Measurements from ENCODE around the gene MED16.

MED16 gene

DNA sequence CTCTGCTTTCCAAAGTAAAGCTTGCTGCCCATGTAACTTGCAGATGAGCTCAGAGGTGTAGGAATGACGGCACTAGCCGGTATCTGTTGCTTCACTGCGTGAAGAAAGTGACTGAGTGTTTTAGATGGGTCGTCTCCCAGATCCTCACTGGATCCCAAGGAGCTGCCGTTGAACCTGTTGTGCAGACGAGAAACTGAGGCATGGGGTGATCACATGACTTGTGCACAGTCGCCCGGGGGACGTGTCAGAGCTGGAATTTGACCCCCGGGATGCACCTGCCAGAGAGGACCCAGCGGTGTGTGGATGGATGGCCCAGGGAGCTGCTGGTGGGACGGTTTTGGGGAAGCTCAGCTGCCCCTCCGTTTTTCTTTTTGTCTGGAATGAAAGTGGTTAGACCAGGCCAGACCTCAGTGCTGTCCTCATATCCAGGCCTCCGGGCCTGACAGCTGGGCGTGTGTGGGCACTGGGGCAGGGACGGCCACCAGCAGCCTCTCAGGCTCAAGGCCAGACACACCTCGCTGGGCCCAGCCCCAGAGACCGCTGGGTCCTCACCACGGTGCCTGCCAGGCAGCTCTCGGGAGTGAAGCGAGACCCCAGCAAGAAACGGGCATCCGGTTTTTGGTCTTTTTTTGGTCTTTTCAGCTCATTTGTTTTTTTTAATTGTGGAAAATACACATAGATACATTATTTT, 45.4 kb upstream of the MED16 start:
- Histone ChIP-seq H3K27ac (no peak overlapping the region), H3K4me3 (no peak overlapping the region)
- TF ChIP-seq, protein P1, sequence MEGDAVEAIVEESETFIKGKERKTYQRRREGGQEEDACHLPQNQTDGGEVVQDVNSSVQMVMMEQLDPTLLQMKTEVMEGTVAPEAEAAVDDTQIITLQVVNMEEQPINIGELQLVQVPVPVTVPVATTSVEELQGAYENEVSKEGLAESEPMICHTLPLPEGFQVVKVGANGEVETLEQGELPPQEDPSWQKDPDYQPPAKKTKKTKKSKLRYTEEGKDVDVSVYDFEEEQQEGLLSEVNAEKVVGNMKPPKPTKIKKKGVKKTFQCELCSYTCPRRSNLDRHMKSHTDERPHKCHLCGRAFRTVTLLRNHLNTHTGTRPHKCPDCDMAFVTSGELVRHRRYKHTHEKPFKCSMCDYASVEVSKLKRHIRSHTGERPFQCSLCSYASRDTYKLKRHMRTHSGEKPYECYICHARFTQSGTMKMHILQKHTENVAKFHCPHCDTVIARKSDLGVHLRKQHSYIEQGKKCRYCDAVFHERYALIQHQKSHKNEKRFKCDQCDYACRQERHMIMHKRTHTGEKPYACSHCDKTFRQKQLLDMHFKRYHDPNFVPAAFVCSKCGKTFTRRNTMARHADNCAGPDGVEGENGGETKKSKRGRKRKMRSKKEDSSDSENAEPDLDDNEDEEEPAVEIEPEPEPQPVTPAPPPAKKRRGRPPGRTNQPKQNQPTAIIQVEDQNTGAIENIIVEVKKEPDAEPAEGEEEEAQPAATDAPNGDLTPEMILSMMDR (IDR thresholded peaks at IDR 0.05): no peak
- no peak for DNase-seq (ENCODE audit: low spot score)

DNA sequence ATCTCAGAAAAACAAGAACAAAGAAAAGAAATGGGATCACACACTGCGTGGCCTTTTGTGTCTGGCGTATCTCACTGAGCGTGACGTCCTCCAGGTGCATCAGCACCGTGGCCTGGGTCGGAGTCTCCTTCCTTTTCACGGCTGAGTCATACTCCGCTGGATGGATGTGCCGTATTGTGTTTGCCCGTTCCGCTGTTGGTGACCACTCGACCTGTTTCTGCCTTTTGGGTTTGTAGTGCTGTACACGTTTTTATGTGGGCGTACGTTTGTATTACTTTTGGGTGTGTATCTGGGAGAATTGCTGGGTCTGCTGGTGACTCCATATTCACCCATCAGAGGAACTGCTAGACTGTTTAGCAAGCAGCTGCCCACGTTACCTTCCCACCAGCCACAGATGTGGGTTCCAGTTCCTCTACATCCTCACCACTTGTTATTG, 44.3 kb upstream of the MED16 start:
- TF ChIP-seq, protein P1 (IDR thresholded peaks at IDR 0.05): no peak
- Histone ChIP-seq H3K4me3 (no peak overlapping the region), H3K27ac (no peak overlapping the region)
- DNase-seq (ENCODE audit: low spot score): no peak

DNA sequence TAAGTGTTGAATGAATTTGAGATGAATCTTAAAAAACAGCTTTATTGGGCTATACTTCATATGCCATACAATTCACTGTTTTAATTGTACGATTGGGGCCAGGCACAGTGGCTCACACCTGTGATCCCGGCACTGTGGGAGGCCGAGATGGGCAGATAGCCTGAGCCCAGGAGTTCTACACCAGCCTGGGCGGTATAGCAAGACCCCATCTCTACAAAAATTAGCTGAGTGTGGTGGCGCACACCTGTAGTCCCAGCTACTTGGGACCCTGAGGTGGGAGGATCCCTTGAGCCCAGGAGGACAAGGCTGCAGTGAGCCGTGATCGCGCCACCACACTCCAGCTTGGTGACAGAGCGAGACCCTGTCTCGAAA, 43.2 kb upstream of the MED16 start:
- no peak overlapping the region for H3K27ac ChIP-seq
- H3K4me3 ChIP-seq: no peak overlapping the region
- TF ChIP-seq, protein P1 (IDR thresholded peaks at IDR 0.05): no peak
- no peak for DNase-seq (ENCODE audit: low spot score)

DNA sequence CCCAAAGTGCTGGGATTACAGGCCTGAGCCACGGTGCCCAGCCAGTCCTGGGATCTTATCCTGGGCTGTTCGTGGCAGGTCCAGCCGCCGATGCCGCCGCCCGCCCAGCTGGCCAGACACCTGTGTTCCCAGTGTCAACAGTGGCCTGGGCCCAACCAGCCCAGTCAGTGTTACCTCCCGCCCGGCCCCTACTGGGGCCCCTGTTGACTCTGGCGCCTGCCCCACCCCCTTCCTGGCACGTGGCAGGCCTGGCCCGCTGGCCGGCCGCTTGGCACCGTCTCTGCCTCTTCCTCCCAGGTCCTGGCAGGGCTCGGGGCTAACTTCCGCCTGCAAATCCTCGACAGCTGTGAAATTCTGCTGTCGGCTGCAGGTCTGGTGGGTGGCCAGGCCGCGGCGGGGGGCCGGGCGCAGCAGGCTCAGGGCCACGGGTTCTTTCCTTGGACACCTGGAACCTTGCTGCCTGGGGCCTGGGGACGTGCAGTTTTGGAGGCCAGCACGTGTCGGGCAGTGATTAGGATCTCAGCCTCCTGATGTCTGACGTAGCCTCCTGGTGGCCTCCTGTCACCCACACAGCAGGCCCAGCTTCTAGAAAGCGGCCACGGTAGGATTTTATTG, 42.0 kb upstream of the MED16 start:
- peak overlapping the region; percentile 32 to 69 for H3K27ac ChIP-seq
- no peak for DNase-seq (ENCODE audit: low spot score)
- peak overlapping the region; percentile 29 for H3K4me3 ChIP-seq
- TF ChIP-seq, protein P1 (IDR thresholded peaks at IDR 0.05): no peak

DNA sequence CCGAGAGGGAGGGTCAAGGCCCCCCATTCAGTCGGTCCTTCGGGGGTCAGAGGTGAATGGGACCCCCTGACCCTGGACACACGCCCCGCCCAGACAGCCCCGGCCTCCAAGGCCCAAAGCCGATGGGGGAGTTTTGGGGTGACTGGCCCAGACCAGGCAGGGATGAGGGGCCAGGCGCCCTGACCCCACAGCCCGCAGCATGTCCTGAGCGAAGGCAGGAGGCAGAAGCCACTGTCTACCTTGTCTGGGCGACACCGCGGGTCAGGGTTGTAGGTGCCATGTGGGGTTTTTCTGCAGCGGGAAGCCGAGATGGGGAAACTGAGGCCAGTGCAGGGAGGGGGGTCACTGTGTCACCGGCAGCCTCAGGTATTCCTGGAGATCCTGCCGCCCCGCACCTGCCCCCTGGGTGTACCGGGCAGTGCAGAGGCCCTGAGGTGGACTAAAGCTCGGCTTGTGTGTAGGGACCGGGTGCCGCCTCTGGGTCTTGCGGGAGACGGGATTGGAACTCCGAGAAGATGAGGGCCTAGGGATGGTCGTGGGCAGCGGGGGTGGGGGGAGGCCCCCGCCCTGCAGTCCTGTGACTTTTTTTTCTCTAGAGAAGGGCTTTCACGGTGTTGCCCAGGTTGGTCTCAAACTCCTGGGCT, 41.3 kb upstream of the MED16 start:
- H3K4me3 ChIP-seq: peak overlapping the region; percentile 29
- no peak for DNase-seq (ENCODE audit: low spot score)
- TF ChIP-seq, protein P1 (IDR thresholded peaks at IDR 0.05): no peak
- peak overlapping the region; percentile 32 to 69 for H3K27ac ChIP-seq

DNA sequence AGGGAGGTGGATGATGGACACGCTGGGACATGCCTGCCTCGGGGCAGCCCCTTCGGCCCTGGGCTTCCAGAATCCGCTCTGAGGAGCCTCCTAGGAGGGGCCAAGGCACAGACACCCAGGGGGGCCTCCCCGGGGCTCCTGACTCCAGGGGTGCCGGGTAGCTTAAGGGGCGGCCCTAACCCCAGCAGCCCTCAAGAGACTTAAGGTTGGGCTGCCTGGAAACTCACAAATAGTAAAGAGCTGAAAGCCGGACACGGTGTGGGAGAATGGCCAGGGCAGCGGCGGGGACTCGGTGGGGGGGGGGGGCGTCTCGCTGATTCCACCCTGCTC, 40.5 kb upstream of the MED16 start:
- TF ChIP-seq, protein P1 (IDR thresholded peaks at IDR 0.05): no peak
- Histone ChIP-seq H3K27ac (peak overlapping the region in 1 of 2 donors; percentile 62), H3K4me3 (peak overlapping the region; percentile 52)

More for the DNA sequence above, 40.5 kb upstream of the MED16 start:
- no peak for DNase-seq (ENCODE audit: low spot score)
